CD4-positive, alpha-beta memory T cell (primary cell): ENCODE data around the gene DTX1. TPM values are rescaled to one million over a fixed set of nuclear protein-coding genes. Genes with fewer than 3 reads are reported as not detected.

Experiments used
- CTCF ChIA-PET: fragments of 350-600 bp; sonication (Branson Sonifier 250); formaldehyde crosslinking; loops from one replicate; lab custom pipeline; 2021; ENCODE audit warnings: inconsistent platforms; ENCODE audit not compliant: partially characterized antibody; lab: Charles Lee
- POLR2A ChIA-PET: fragments of 350-600 bp; sonication (Branson Sonifier 250); formaldehyde crosslinking; loops from one replicate; lab custom pipeline; 2021; ENCODE audit not compliant: partially characterized antibody; lab: Charles Lee
- DNase-seq, 5 donors: peaks; one replicate each; pipeline versions ENCODE4 v3.0.0 to v3.0.0-alpha.2; 2020 to 2022; ENCODE audit warnings: mixed read lengths in 1 of 5
- H3K27ac ChIP-seq: one replicate; pipeline ENCODE4 v1.7.0; 2013; ENCODE audit warnings: low read depth, low read length
- H3K27me3 ChIP-seq: 2 replicates; pipeline ENCODE4 v1.7.0; 2013; ENCODE audit warnings: mild to moderate bottlenecking, low read length, moderate library complexity; ENCODE audit not compliant: insufficient read depth
- H3K36me3 ChIP-seq: 2 replicates; pipeline ENCODE4 v1.7.0; 2013; ENCODE audit warnings: mild to moderate bottlenecking, low read length, moderate library complexity; ENCODE audit not compliant: insufficient read depth
- H3K4me1 ChIP-seq: 2 replicates; pipeline ENCODE4 v1.7.0; 2013; ENCODE audit warnings: mild to moderate bottlenecking, low read length, moderate library complexity; ENCODE audit not compliant: insufficient read depth
- H3K4me3 ChIP-seq, 2 donors: one replicate each; pipeline ENCODE4 v1.7.0; 2013; ENCODE audit warnings: low read length in 2 of 2, mild to moderate bottlenecking in 1 of 2
- H3K9me3 ChIP-seq, 2 donors: one replicate each; pipeline ENCODE4 v1.7.0; 2013; ENCODE audit warnings: low read length in 2 of 2, control low read depth in 1 of 2; ENCODE audit not compliant: control insufficient read depth in 1 of 2
- H3K27ac Mint-ChIP-seq, 7 donors: one replicate each; pipeline ENCODE4 v1.8.0; 2020 to 2021; ENCODE audit warnings: mixed read lengths in 7 of 7, mild to moderate bottlenecking in 6 of 7, inconsistent platforms in 3 of 7, moderate library complexity in 3 of 7
- H3K27me3 Mint-ChIP-seq, 2 donors: one replicate each; pipeline ENCODE4 v1.8.0; 2020 to 2021; ENCODE audit warnings: mixed read lengths in 2 of 2
- H3K36me3 Mint-ChIP-seq, 2 donors: one replicate each; pipeline ENCODE4 v1.8.0; 2020 to 2021; ENCODE audit warnings: mixed read lengths in 2 of 2, inconsistent platforms in 1 of 2, mild to moderate bottlenecking in 1 of 2
- H3K4me1 Mint-ChIP-seq, 4 donors: one replicate each; pipeline ENCODE4 v1.8.0; 2020 to 2021; ENCODE audit warnings: mixed read lengths in 4 of 4, mild to moderate bottlenecking in 1 of 4
- H3K4me3 Mint-ChIP-seq, 8 donors: one replicate each; pipeline ENCODE4 v1.8.0; 2020 to 2021; ENCODE audit warnings: mixed read lengths in 8 of 8, mild to moderate bottlenecking in 7 of 8, moderate library complexity in 6 of 8, inconsistent platforms in 3 of 8
- H3K9me3 Mint-ChIP-seq, 8 donors: one replicate each; pipeline ENCODE4 v1.8.0; 2020 to 2021; ENCODE audit warnings: mixed read lengths in 8 of 8, mild to moderate bottlenecking in 5 of 8, inconsistent platforms in 3 of 8, moderate library complexity in 1 of 8
- intact Hi-C: fragments of 100-400 bp; cut with micrococcal nuclease; formaldehyde crosslinking; loops from one replicate; pipeline ENCODE4 v1.15.1; 2023
- polyA plus RNA-seq, 2 donors: library from polyadenylated mRNA; unstranded; fragments of 300-500 nt; fragmentation: Illumina TruSeq; gene quantifications; one replicate each; pipeline ENCODE4 v1.2.3, GENCODE V29; 2021
- total RNA-seq, 2 experiments: library from RNA; stranded (reverse); gene quantifications; one replicate each; pipeline ENCODE4 v1.2.3, GENCODE V29; 2021

The DTX1 gene
- total and polyA plus RNA-seq, 4 experiments from 2014 or later = 0.30 to 7.5 (median 5.5) TPM

DNA sequence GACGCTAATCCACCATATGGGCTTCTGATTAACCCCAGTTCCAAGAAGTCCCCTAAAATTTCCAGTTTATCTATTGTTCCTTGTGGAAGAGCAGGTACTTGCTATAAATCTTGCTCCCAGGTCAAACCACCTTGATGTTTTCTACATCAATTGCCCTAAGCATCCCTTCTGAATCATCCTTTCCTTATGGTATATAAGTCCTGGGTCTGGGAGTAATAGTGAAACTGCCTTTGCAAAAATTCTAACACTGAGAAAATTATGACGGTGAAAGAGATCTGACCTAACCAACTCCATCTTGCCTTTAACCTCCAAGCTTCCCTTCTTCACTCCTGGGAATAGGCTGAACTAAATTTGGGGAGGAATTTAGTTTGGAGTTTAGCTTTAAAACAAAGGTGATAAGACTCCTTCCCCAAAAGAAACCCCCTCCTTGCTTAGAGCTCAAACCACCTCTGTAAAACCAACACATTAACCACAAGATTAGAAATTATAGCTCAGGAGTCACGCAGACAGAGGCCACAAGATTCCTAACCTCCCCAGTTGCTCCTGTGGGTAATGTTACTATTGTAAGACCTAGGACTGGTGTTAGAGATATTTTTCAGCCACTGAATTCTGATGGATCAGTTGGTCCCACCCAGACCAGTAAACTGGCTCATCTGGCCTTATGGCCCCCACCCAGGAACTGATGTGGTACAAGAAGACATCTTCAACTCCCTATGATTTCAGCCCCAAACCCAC lies 33.8 kb upstream of the DTX1 start:
- Histone ChIP-seq H3K4me1 (no peaks in the 10 kb centered on the region), H3K36me3 (no peaks in the 10 kb centered on the region), H3K9me3 (no peaks in the 10 kb centered on the region), H3K27ac (no peak overlapping the region), H3K4me3 (no peak overlapping the region), H3K27me3 (no peaks in the 10 kb centered on the region)
- Mint-ChIP-seq H3K4me1 (no peaks in the 10 kb centered on the region), H3K4me3 (no peak overlapping the region), H3K27ac (no peak overlapping the region), H3K9me3 (no peaks in the 10 kb centered on the region), H3K36me3 (no peaks in the 10 kb centered on the region), H3K27me3 (peaks cover 2 to 3% of the 10 kb centered on the region in 2 donors)
- ChIA-PET CTCF (interaction anchor here (2.9 kb wide), 1 partner anchor 9 kb away, joined by 10 read pairs; no protein-coding TSS in a partner anchor), POLR2A (no interaction called here)
- intact Hi-C loops = no loop called here
- no peak for DNase-seq

DNA sequence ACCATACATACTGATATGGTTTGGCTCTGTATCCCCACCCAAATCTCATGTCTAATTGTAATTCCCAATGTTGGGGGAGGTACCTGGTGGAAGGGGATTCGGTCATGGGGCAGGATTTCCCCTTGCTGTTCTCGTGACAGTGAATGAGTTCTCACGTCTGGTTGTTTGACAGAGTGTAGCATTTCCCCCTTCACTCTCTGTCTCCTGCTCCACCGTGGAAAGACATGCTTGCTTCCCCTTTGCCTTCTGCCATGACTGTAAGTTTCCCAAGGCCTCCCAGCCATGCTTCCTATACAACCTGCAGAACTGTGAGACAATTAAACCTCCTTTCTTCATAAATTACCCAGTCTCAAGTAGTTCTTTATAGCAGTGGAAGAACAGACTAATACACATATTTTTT lies 28.8 kb upstream of the DTX1 start:
- no peaks in the 10 kb centered on the region for H3K36me3 ChIP-seq
- Mint-ChIP-seq H3K9me3 (no peaks in the 10 kb centered on the region), H3K4me1 (peaks cover 0 to 5% (median 3%) of the 10 kb centered on the region in 4 donors), H3K4me3 (no peak overlapping the region), H3K27ac (no peak overlapping the region), H3K36me3 (no peaks in the 10 kb centered on the region), H3K27me3 (peaks cover 3% of the 10 kb centered on the region in 2 donors)
- H3K4me1 ChIP-seq = no peaks in the 10 kb centered on the region
- ChIA-PET CTCF (no interaction called here), POLR2A (no interaction called here)
- no peak for DNase-seq
- no peaks in the 10 kb centered on the region for H3K27me3 ChIP-seq
- H3K27ac ChIP-seq = no peak overlapping the region
- no peaks in the 10 kb centered on the region for H3K9me3 ChIP-seq
- intact Hi-C loops = no loop called here
- H3K4me3 ChIP-seq = no peak overlapping the region

DNA sequence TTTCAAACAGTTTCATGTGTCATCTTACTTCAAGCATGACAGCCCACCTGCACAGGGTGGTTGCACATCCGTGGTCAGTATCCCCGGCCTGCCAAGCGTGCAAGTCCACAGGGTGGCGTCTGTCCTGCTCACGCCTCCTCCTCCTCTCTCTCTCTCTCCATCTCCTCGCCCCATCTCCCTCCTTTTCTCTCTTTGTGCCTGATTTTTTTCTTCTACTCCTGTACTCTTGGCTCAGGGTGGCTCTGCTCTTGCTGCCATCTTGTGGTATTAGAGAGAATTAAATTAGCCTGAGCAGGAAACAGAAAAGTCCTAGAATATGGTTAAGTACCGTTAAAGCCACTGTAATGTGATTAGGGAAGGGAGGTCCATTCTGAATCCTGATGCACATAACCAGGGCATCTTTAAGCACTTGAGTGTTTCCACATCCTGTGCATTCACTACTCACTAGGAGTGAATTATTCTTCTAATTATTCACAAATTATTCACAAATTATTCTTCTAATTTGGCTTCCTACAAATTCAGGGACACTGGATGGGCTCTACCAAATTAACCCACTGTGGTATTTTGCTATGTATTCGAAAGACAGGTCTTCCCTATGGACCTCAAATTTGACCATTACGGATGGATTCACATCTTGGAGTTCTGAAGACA lies 25.5 kb upstream of the DTX1 start:
- peaks cover 0 to 5% (median 3%) of the 10 kb centered on the region in 4 donors for H3K4me1 Mint-ChIP-seq
- DNase-seq = peak in 4 of 5 donors; percentile 24 to 35 (median 32)
- no peak overlapping the region for H3K4me3 Mint-ChIP-seq
- intact Hi-C loops = loop anchor here (1.0 kb wide), 2 partner anchors 39 to 131 kb away; no protein-coding TSS in a partner anchor
- Histone ChIP-seq H3K4me3 (no peak overlapping the region), H3K27me3 (no peaks in the 10 kb centered on the region), H3K4me1 (no peaks in the 10 kb centered on the region), H3K9me3 (no peaks in the 10 kb centered on the region), H3K27ac (no peak overlapping the region), H3K36me3 (no peaks in the 10 kb centered on the region)
- H3K27me3 Mint-ChIP-seq = peaks cover 0 to 5% of the 10 kb centered on the region in 2 donors
- H3K27ac Mint-ChIP-seq = no peak overlapping the region
- CTCF ChIA-PET = interaction anchor here (0.9 to 3.1 kb wide), 13 partner anchors 8 to 136 kb away, joined by 3 to 72 read pairs (median 5); partner anchors contain the start of genes OAS1 and OAS2
- POLR2A ChIA-PET = no interaction called here
- H3K9me3 Mint-ChIP-seq = no peaks in the 10 kb centered on the region
- no peaks in the 10 kb centered on the region for H3K36me3 Mint-ChIP-seq

DNA sequence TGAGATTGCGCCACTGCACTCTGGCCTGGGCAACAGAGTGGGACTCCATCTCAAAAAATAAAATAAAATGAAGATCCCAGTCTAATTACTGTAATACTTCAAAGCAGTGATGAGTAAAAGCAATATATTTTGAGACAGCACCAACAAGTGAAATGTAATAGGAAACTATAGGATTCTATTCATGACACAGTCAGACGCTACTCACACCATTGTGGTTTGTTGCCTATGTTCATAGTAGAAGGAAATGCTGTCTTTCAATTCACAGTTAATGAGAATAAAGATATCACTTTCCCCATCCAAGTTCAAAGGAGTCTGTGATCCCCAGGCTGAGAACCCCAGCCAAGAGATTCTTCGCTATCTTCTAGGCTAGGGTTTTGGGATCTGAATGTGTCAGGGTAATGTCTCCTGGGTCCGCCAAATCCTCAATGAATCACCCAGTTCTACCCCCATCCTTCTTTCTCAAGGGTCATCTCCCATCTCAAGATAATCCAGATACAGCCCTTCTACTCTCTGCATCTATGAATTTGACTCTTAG lies 16.6 kb upstream of the DTX1 start:
- Mint-ChIP-seq H3K27me3 (peaks cover 3 to 4% of the 10 kb centered on the region in 2 donors), H3K36me3 (no peaks in the 10 kb centered on the region), H3K4me1 (no peaks in the 10 kb centered on the region), H3K9me3 (peaks cover 0 to 1% (median 0%) of the 10 kb centered on the region in 8 donors), H3K4me3 (no peak overlapping the region), H3K27ac (no peak overlapping the region)
- ChIA-PET CTCF (interaction anchor here (1.2 to 2.0 kb wide), 3 partner anchors 8 to 47 kb away, joined by 3 to 7 read pairs (median 4); no protein-coding TSS in a partner anchor), POLR2A (no interaction called here)
- no peak overlapping the region for H3K4me3 ChIP-seq
- no peak overlapping the region for H3K27ac ChIP-seq
- intact Hi-C loops = no loop called here
- H3K4me1 ChIP-seq = no peaks in the 10 kb centered on the region
- DNase-seq = no peak
- no peaks in the 10 kb centered on the region for H3K27me3 ChIP-seq
- H3K9me3 ChIP-seq = no peaks in the 10 kb centered on the region
- H3K36me3 ChIP-seq = no peaks in the 10 kb centered on the region

DNA sequence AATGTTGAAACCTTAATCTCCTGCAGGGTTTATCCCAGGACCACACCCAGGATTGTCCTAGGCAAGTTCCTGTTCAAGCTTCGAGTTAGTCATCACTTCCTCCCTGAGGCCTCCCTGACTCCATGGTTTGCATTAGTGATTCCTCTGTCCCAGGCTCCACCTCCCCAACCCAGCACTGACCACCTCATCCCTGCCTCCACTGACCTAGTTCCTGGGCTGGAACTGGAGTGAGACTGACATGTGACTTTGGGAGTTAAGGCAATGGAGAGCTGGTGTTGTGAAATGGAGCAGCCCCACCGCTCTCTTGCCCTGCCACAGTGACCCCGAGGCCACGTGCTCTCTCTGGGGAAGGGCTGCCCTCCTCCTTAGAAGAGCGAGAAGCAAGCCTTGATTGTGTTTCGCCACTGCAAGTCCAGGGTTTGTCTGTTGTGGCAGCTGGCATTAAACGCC lies 15.8 kb upstream of the DTX1 start:
- no peak for DNase-seq
- peaks cover 3 to 6% of the 10 kb centered on the region in 2 donors for H3K27me3 Mint-ChIP-seq

DNA sequence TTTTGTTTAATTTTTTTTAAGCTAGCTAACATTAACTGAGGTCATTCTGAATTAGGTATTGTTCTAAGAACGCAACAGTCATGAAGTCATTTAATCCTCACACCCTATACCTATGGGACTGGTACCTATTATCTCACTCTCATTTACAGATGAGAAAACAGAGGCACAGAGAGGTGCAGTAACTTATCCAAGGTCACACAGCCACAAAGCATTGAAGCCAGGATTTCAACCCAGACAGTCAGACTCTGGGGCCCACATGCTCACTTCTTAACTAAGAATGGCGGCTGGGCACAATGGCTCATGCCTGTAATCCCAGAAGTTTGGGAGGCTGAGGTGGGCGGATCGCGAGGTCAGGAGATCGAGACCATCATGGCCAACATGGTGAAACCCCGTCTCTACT lies 15.0 kb upstream of the DTX1 start:
- Mint-ChIP-seq H3K4me3 (no peak overlapping the region), H3K9me3 (peaks cover 0 to 1% (median 0%) of the 10 kb centered on the region in 8 donors), H3K27me3 (peaks cover 3 to 6% of the 10 kb centered on the region in 2 donors), H3K4me1 (no peaks in the 10 kb centered on the region), H3K36me3 (no peaks in the 10 kb centered on the region), H3K27ac (no peak overlapping the region)
- intact Hi-C loops = no loop called here
- Histone ChIP-seq H3K4me1 (no peaks in the 10 kb centered on the region), H3K9me3 (no peaks in the 10 kb centered on the region), H3K27ac (no peak overlapping the region), H3K36me3 (no peaks in the 10 kb centered on the region), H3K27me3 (no peaks in the 10 kb centered on the region), H3K4me3 (no peak overlapping the region)
- POLR2A ChIA-PET = no interaction called here
- CTCF ChIA-PET = no interaction called here
- DNase-seq = no peak

More for the DNA sequence above, 15.8 kb upstream of the DTX1 start:
- Histone ChIP-seq H3K4me3 (no peak overlapping the region), H3K36me3 (no peaks in the 10 kb centered on the region), H3K4me1 (no peaks in the 10 kb centered on the region), H3K27ac (no peak overlapping the region), H3K9me3 (no peaks in the 10 kb centered on the region), H3K27me3 (no peaks in the 10 kb centered on the region)
- Mint-ChIP-seq H3K27ac (no peak overlapping the region), H3K4me3 (no peak overlapping the region), H3K36me3 (no peaks in the 10 kb centered on the region), H3K4me1 (no peaks in the 10 kb centered on the region), H3K9me3 (peaks cover 0 to 1% (median 0%) of the 10 kb centered on the region in 8 donors)
- intact Hi-C loops = no loop called here
- POLR2A ChIA-PET = no interaction called here
- CTCF ChIA-PET = no interaction called here

DNA sequence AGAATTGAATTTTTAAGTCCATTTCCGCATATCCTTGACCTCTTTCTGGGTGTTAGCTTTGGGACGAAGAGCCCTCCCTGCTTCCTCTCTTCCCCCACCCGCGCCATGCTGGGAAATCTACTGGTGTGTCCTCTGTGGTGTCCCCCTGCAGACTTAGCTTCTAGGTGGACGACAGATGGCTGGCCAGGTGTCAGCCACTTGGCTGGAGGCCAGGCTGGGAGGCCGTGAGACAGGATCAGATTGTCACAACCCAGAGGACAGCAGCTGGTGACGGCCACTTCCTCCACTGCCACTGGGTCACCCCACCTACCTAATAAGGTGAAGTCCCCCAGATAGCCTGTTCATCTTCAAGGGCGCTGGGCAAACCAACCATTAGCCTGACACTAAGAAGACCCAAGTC lies 13.3 kb upstream of the DTX1 start:
- H3K36me3 ChIP-seq = no peaks in the 10 kb centered on the region
- Mint-ChIP-seq H3K9me3 (peaks cover 0 to 1% (median 0%) of the 10 kb centered on the region in 8 donors), H3K27me3 (peaks cover 3 to 6% of the 10 kb centered on the region in 2 donors), H3K4me1 (peaks cover 0 to under 1% (median 0%) of the 10 kb centered on the region in 4 donors), H3K4me3 (no peak overlapping the region), H3K27ac (no peak overlapping the region), H3K36me3 (no peaks in the 10 kb centered on the region)
- POLR2A ChIA-PET = no interaction called here
- intact Hi-C loops = no loop called here
- DNase-seq = no peak
- no peak overlapping the region for H3K4me3 ChIP-seq
- no peak overlapping the region for H3K27ac ChIP-seq
- CTCF ChIA-PET = interaction anchor here (1.2 to 10.3 kb wide), 2 partner anchors 57 to 131 kb away, joined by 6 to 139 read pairs; no protein-coding TSS in a partner anchor
- H3K9me3 ChIP-seq = no peaks in the 10 kb centered on the region
- no peaks in the 10 kb centered on the region for H3K4me1 ChIP-seq
- no peaks in the 10 kb centered on the region for H3K27me3 ChIP-seq
